Erythroblast (primary cell): ENCODE data around the gene RNF166.

ENCODE experiments used
- DNase-seq, 2 experiments: peaks; one replicate each; lab custom pipeline; 2025; lab: John Stamatoyannopoulos, UW
- GATA1 ChIP-seq: IDR thresholded peaks from 2 replicates; pipeline ENCODE4 v1.6.1; 2011; ENCODE audit warnings: low read depth, mild to moderate bottlenecking, control low read depth, low read length, moderate library complexity
- POLR2A ChIP-seq: IDR thresholded peaks from 2 replicates; pipeline ENCODE4 v1.6.1; 2011; ENCODE audit warnings: mild to moderate bottlenecking, low read length

The RNF166 gene

DNA sequence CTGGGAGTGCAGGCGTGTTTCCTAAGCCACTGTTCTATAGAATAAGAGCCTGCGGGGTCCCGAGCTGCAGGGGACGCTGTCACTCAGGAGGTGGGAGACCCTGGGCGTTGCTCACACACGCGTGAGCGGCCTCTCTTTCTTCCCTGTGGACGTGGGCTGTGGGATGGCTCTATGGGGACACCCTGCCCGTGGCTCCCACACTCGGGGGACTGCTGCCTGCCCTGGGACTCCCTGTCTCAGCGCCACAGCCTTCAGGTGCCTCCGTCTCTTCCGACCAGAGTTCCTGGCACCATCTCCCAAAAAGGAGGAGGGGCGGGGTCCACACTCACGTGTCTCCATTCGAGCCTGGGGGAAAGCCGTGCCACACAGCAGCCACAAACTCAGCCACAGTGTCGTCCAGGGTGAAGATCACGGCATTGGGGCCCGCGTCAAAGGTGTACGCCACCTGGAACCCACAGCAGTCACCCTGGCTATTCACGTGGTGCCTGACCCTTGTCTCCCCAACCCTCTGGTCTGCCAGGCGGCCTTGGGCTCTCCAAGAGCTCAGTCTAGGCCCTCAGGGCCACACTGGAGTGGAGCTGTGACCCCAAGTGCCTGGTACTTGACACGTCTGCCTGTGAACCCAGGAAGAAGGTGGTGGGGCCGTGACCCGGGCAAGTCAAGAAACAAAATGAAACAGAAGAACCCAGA is 51.7 kb downstream of the RNF166 start:
- TF ChIP-seq POLR2A = no peak
- no peak for TF ChIP-seq GATA1
- no peak for DNase-seq

DNA sequence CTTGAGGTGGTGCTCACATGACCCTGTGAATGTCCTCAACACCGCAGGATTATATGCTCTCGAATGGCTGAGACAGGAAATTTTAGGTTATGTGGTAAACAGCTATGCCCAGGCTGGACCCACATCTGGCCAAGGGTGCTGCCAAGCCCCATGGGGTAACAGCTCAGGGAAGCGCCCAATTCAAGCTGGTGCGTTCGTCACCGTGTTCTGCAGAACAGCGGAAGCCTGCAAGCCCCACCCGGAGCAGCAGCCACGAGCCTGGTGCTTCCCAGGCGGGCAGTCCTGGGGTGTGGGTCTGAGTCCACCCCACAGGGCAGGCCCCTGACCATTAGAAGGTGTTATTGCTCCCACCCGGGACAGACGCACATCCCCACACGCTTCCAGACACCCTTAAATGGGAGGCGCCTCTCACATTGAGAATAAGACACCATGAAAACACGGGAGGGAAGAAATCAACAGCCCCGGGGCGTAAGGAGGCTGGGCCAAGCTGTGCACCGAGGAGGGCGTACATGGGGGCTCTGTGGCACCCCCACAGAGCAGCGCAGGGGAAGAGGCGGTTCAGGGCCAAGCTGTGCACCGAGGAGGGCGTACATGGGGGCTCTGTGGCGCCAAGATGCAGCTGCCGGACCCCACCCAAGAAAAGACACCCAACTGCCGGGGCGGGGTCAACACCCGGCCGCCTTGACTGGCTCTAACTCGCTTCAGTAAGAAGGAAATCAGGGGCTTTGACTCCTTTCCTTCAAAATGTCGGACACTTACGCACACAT is 52.4 kb downstream of the RNF166 start:
- no peak for DNase-seq
- no peak for TF ChIP-seq POLR2A
- TF ChIP-seq GATA1 = no peak

GRCh38 chr16:88653101-88653500 is 53.1 kb downstream of the RNF166 start:
- TF ChIP-seq GATA1 = no peak
- TF ChIP-seq POLR2A = no peak
- no peak for DNase-seq

GRCh38 chr16:88652762-88653063 is 53.5 kb downstream of the RNF166 start:
- no peak for TF ChIP-seq POLR2A
- TF ChIP-seq GATA1 = no peak
- DNase-seq = no peak

DNA sequence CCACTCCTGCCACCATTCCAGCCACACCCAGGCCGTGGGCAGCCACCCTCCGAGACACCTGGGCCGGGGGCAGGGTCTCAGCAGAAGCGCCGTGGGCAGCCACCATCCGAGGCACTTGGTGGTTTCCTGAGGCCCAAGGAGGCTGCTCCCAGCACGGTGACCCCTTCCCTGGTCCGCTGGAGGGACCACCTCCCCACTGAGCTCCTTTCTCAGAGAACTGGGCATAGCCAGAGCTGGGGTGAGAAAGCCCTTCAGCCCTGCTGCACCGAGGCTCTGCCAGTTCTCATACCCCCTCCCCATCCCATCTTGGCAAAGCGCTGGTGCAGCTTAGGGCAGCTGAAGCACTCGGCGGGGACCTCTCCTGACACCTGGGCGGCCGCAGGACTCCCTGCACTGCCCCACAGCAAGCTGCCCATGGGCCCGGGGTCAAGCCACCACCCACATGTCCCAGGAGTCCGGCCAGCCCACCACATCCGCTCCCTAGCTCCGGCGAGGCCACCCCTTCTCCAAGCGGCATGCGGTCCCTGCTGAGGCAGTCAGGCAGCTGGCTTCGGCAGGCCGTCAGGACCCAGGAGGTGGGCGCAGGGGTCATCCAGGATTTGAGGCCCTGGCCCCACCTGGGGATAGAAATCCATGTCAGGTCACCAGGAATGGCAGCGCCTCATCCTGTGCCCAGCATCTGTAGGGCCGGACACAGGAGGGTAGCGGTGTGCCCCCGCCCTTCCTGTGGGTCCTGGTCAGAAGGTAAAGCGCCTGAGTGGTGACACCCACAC is 54.0 kb downstream of the RNF166 start:
- no peak for DNase-seq
- no peak for TF ChIP-seq POLR2A
- TF ChIP-seq GATA1 = no peak

DNA sequence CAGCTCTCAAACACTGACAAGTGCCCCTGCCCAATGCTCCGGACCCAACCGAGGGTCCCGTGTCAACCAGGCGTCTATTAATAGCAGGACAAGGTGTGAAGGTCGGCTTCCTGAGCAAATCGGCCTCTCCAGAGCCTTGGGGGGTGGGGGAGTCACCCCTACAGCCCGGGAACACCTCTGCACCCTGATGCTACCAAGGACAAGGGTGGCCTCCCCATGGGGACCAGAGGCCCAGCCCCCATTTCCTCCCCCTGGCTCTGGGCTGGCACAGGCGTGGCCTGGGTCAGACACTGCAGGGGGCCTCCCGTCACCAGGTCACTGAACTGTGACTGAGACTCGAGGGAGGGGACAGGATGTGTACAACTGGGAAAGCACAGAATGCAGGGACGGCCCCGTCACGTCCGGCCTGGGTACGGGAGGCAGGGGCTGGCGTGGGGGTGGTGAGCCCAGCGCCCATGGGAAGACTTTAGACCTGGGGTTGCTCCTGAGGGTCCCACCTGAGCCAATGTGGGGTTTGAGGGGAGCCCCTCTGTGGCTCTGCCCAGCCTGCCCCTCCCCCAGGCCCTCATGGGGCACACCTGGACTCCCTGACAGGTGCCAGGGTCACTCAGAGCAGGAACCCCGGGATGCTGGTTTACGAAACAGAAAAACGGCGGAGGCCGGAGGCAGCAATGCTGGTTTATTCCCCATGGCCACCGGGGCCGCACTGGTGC is 54.8 kb downstream of the RNF166 start:
- DNase-seq = no peak
- TF ChIP-seq GATA1 (no peak), POLR2A (no peak)

GRCh38 chr16:88650749-88651275 is 55.4 kb downstream of the RNF166 start, which contains the start of gene CYBA:
TSS of gene CYBA (minus strand) at chr16:88651053. CDS start at chr16:88651013, 40 bp downstream.
- DNase-seq = peak; percentile 40 to 52
- no peak for TF ChIP-seq GATA1
- no peak for TF ChIP-seq POLR2A

GRCh38 chr16:88649924-88650748 is 56.1 kb downstream of the RNF166 start:
- no peak for TF ChIP-seq POLR2A
- TF ChIP-seq GATA1 = no peak
- peak in 1 of 2 experiments; percentile 17 for DNase-seq

DNA sequence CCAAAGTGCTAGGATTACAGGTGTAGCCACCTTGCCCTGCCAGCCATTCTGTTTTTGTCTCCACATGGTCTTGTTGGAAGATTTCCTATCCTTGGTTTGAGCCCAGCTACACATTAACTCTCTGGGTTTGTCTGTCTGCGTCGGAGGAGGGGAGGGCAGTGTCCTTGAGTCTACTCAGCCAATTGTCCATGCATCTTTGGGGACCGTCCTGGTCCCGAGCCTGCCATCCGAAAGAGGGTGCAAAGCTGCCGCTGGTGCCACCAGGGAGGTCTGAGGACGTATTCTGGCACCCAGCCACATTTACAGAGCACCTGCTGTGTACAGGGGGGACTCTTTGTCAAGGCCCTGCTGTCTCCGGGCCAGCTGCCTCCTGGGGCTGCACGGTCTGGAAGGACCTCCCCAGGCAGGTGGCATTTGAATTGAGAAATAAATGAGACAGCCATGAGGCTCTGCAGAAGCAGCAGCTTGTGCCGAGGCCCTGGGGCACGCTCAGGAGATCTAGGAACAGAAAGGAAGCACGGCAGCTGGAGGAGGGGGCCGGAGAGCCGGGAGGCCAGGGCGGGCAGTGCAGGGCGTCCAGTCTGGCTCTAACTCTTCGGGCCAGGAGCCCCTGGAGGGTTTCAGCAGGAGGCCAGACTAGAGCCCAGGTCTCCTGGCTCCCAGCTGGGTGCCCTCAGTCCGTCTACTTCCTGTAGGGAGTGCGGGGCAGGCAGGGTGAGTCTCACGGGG is 56.8 kb downstream of the RNF166 start:
- no peak for TF ChIP-seq POLR2A
- no peak for TF ChIP-seq GATA1
- DNase-seq = no peak

GRCh38 chr16:88647178-88648070 is 58.8 kb downstream of the RNF166 start:
- TF ChIP-seq POLR2A (no peak), GATA1 (no peak)
- DNase-seq = no peak
